HepG2 (cell line): Measurements from ENCODE around the gene GALNTL6. TPM values are rescaled to one million over a fixed set of nuclear protein-coding genes. Genes with fewer than 3 reads are reported as not detected.

Experiments
- ATAC-seq: fragments of 200-7000 bp; cut with Tn5 transposase; 3 replicates; pipeline ENCODE4 v1.9.1; 2020; ENCODE audit warnings: mild to moderate bottlenecking, moderate library complexity
- BruUV-seq: library from RNA; stranded (reverse); fragments of 400-500 nt; replicated peaks from 2 replicates; lab custom pipeline; 2021; lab: Mats Ljungman, UMichigan
- CTCF ChIA-PET: fragments of 300-600 bp; formaldehyde crosslinking; extraction: SDS; loops from one replicate; lab custom pipeline; 2021; ENCODE audit warnings: low total read pairs, inconsistent platforms, low intra/inter-chr PET ratio; lab: Yijun Ruan, JAX
- POLR2A ChIA-PET: fragments of 350-600 bp; sonication (Branson Sonifier 250); formaldehyde crosslinking; loops from one replicate; lab custom pipeline; 2020; ENCODE audit warnings: antibody characterized with exemption, inconsistent platforms; lab: Yijun Ruan, JAX
- DNase-seq: peaks from one replicate; pipeline ENCODE4 v3.0.0-alpha.2; 2015; ENCODE audit warnings: low spot score
- FAIRE-seq: peaks from 3 replicates; lab custom pipeline; 2011; peaks lifted over from hg19 to GRCh38; lab: Jason Lieb, UNC
- H2AFZ ChIP-seq: one replicate; pipeline ENCODE4 v1.6.1; 2011; ENCODE audit warnings: low read length, inconsistent platforms
- H3K27ac ChIP-seq: fragments of 300-600 bp; 3 replicates; pipeline ENCODE4 v1.8.0; 2011; ENCODE audit warnings: mixed run types, mild to moderate bottlenecking, mixed read lengths, low read length, inconsistent platforms; ENCODE audit not compliant: insufficient read depth; ENCODE audit errors: extremely low read length
- H3K27me3 ChIP-seq, 2 experiments: fragments of 200-600 bp in 1 of 2; 2 replicates in 1 of 2; 3 replicates in 1 of 2; pipeline versions ENCODE4 v1.6.0 to v1.8.0; 2011; ENCODE audit warnings: low read length in 2 of 2, mild to moderate bottlenecking in 2 of 2, moderate library complexity in 2 of 2, inconsistent platforms in 1 of 2; ENCODE audit not compliant: insufficient read depth in 2 of 2, control insufficient read depth in 1 of 2
- H3K36me3 ChIP-seq, 2 experiments: fragments of 200-600 bp in 1 of 2; replicated peaks in 1 of 2; 2 replicates in 1 of 2; 3 replicates in 1 of 2; pipeline versions ENCODE4 v1.5.1 to v1.8.0; 2011; ENCODE audit warnings: low read length in 2 of 2, inconsistent platforms in 1 of 2; ENCODE audit not compliant: insufficient read depth in 2 of 2, control insufficient read depth in 1 of 2
- H3K4me1 ChIP-seq: 2 replicates; pipeline ENCODE4 v1.5.1; 2012; ENCODE audit warnings: low read length, inconsistent platforms; ENCODE audit not compliant: insufficient read depth
- H3K4me2 ChIP-seq: 2 replicates; pipeline ENCODE4 v1.6.0; 2011; ENCODE audit warnings: low read depth, low read length, inconsistent platforms
- H3K4me3 ChIP-seq, 3 experiments: fragments of 200-600 bp in 1 of 3; sonication (generic), shearing (Covaris generic) in 1 of 3; replicated peaks in 1 of 3; 2 replicates each; pipeline ENCODE4 v1.5.1; 2011 to 2016; ENCODE audit warnings: low read length in 3 of 3, inconsistent platforms in 2 of 3, low read depth in 2 of 3, mild to moderate bottlenecking in 2 of 3, control low read depth in 1 of 3, mixed read lengths in 1 of 3; ENCODE audit not compliant: insufficient read depth in 1 of 3
- H3K79me2 ChIP-seq: one replicate; pipeline ENCODE4 v1.6.1; 2011; ENCODE audit warnings: low read length, inconsistent platforms; ENCODE audit not compliant: insufficient read depth
- H3K9ac ChIP-seq: 2 replicates; pipeline ENCODE4 v1.6.0; 2011; ENCODE audit warnings: mild to moderate bottlenecking, low read depth, low read length, inconsistent platforms; ENCODE audit not compliant: insufficient read depth
- H3K9me3 ChIP-seq: 2 replicates; pipeline ENCODE4 v1.5.1; 2012; ENCODE audit warnings: mild to moderate bottlenecking, low read length
- H4K20me1 ChIP-seq: 2 replicates; pipeline ENCODE4 v1.6.0; 2011; ENCODE audit warnings: inconsistent platforms, mild to moderate bottlenecking, low read length, moderate library complexity; ENCODE audit not compliant: insufficient read depth
- FOSL2 ChIP-seq: sonication (generic); formaldehyde crosslinking; IDR thresholded peaks from 2 replicates; pipeline ENCODE4 v1.4.0; 2020; ENCODE audit warnings: missing genetic modification reagents
- FOXK1 ChIP-seq: sonication (generic); formaldehyde crosslinking; IDR thresholded peaks from 2 replicates; pipeline ENCODE4 v1.4.0; 2020; ENCODE audit warnings: low read depth, missing genetic modification reagents, borderline replicate concordance
- KLF15 ChIP-seq: sonication (generic); formaldehyde crosslinking; IDR thresholded peaks from 2 replicates; pipeline ENCODE4 v1.8.1; 2023; ENCODE audit warnings: borderline replicate concordance, mild to moderate bottlenecking, inconsistent platforms, missing genetic modification reagents, mixed read lengths
- NBN ChIP-seq: fragments of 450-650 bp; conservative IDR thresholded peaks from 2 replicates; pipeline ENCODE4 v1.6.1; 2017
- ZFAT ChIP-seq: sonication (generic); formaldehyde crosslinking; conservative IDR thresholded peaks from 2 replicates; pipeline ENCODE4 v1.8.1; 2023; ENCODE audit warnings: missing genetic modification reagents, inconsistent platforms
- ZSCAN30 ChIP-seq: sonication (generic); formaldehyde crosslinking; IDR thresholded peaks from 2 replicates; pipeline ENCODE4 v1.5.0; 2020; ENCODE audit warnings: mild to moderate bottlenecking, missing genetic modification reagents
- WGBS: methylation state at CpG from one replicate; pipeline ENCODE4 v1.1.6; 2017; ENCODE audit warnings: low lambda C conversion rate; 5-methylcytosine and 5-hydroxymethylcytosine counted together
- in situ Hi-C: cut with HindIII; loops from 2 replicates; pipeline ENCODE4 v1.10.0; 2017; ENCODE audit warnings: low pct_unique_long_range_greater_than_20kb; ENCODE audit not compliant: extremely low pct_ligation_motif_present
- intact Hi-C: fragments of 100-400 bp; cut with micrococcal nuclease; formaldehyde crosslinking; loops from one replicate; pipeline ENCODE4 v1.10.0; 2022; ENCODE audit not compliant: unreplicated experiment
- polyA plus RNA-seq, 8 experiments: library from polyadenylated mRNA; depleted of rRNA in 3 of 8; stranded (reverse) in 7 of 8; unstranded in 1 of 8; fragments of >200 nt; fragmentation: Illumina TruSeq in 4 of 8; extraction: Trizol in 4 of 8; gene quantifications; 2 replicates each; pipeline versions ENCODE4 v1.2.1 to v1.2.3, GENCODE V29; 2011 to 2016; ENCODE audit warnings: low read depth in 4 of 8, missing spikeins in 1 of 8, mixed read lengths in 1 of 8; ENCODE audit not compliant: insufficient read depth in 1 of 8
- total RNA-seq, 5 experiments: library from RNA; depleted of rRNA; stranded (reverse); fragments of >200 nt; fragmentation: Illumina TruSeq; extraction: Trizol; gene quantifications; 2 replicates each; pipeline ENCODE4 v1.2.3, GENCODE V29; 2016; ENCODE audit warnings: low read depth in 1 of 5
- TF ChIP-seq, protein P1 (sequence below): sonication (generic); formaldehyde crosslinking; IDR thresholded peaks from 2 replicates; pipeline ENCODE4 v1.4.0; 2020; ENCODE audit warnings: missing genetic modification reagents
- TF ChIP-seq, protein P2 (sequence below): sonication (generic); formaldehyde crosslinking; IDR thresholded peaks from 2 replicates; pipeline ENCODE4 v1.5.0; 2020; ENCODE audit warnings: mild to moderate bottlenecking, missing genetic modification reagents
- TF ChIP-seq, protein P3 (sequence below): conservative IDR thresholded peaks from 2 replicates; pipeline ENCODE4 v1.6.1; 2018; ENCODE audit warnings: missing genetic modification reagents
- TF ChIP-seq, protein P4 (sequence below): sonication (generic); formaldehyde crosslinking; IDR thresholded peaks from 2 replicates; pipeline ENCODE4 v1.5.0; 2020; ENCODE audit warnings: mild to moderate bottlenecking, missing genetic modification reagents, moderate library complexity

Gene GALNTL6
- total and polyA plus RNA-seq, 2 of the 13 experiments (the other 11 are each of a cell fraction or from before 2014, with no cell fraction given) = not detected

DNA sequence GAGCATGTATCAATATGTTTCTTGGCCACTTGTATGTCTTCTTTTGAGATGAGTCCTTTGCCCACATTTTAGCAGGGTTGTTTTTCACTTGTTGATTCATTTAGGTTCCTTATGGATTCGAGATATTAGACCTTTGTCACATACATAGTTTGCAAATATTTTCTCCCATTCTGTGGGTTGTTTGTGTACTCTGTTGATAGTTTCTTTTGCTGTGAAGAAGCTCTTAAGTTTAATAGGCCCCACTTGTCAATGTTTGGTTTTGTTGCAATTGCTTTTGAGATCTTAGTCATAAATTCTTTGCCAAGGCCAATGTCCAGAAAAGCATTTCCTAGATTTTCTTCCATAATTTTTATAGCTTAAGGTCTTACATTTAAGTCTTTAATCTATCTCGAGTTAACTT, 1074.8 kb downstream of the GALNTL6 start:
- Histone ChIP-seq H3K9me3 (peaks cover 8% of the 10 kb centered on the region; the same call in 1 of the 2 replicates), H3K4me3 (no peak overlapping the region), H3K36me3 (no peaks in the 10 kb centered on the region), H3K27me3 (no peaks in the 10 kb centered on the region), H3K4me1 (no peaks in the 10 kb centered on the region), H4K20me1 (no peaks in the 10 kb centered on the region), H3K27ac (no peak overlapping the region), H3K79me2 (no peaks in the 10 kb centered on the region), H3K9ac (no peak overlapping the region), H2AFZ (no peak overlapping the region), H3K4me2 (no peak overlapping the region)
- ChIA-PET POLR2A (no interaction called here), CTCF (no interaction called here)
- BruUV-seq = no TSS peak
- WGBS = 0% methylated on average over 2 of the region's 2 CpGs
- intact Hi-C loops (no loop called here), in situ Hi-C loops (no loop called here)
- FAIRE-seq (no peak), DNase-seq (no peak), ATAC-seq (no peak)
- TF ChIP-seq, protein P1, sequence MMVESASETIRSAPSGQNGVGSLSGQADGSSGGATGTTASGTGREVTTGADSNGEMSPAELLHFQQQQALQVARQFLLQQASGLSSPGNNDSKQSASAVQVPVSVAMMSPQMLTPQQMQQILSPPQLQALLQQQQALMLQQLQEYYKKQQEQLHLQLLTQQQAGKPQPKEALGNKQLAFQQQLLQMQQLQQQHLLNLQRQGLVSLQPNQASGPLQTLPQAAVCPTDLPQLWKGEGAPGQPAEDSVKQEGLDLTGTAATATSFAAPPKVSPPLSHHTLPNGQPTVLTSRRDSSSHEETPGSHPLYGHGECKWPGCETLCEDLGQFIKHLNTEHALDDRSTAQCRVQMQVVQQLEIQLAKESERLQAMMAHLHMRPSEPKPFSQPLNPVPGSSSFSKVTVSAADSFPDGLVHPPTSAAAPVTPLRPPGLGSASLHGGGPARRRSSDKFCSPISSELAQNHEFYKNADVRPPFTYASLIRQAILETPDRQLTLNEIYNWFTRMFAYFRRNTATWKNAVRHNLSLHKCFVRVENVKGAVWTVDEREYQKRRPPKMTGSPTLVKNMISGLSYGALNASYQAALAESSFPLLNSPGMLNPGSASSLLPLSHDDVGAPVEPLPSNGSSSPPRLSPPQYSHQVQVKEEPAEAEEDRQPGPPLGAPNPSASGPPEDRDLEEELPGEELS (CRISPR knock-in tag) = no peak

DNA sequence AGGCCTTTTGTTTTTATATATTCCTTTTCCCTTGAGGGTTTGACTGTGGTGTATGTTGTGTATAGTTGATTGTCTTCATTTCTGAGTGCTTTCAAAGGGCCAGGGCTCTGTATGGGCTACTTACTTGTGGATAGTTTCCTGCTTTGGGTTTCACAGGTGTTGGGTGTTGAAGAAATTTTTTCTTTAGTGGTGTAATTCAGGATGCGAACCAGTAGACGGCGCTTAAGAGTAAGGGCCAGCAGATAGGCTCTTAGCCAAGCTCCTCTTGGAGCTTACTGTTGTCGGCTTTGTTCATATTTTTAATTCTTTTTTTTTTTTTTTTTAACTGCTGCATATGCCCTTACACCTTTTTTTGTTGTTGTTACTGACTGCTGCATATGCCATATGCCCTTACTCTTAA, 1079.1 kb downstream of the GALNTL6 start:
- Histone ChIP-seq H3K36me3 (no peaks in the 10 kb centered on the region), H3K4me3 (no peak overlapping the region), H3K9ac (no peak overlapping the region), H3K4me1 (no peaks in the 10 kb centered on the region), H3K79me2 (no peaks in the 10 kb centered on the region), H3K4me2 (no peak overlapping the region), H3K9me3 (peaks cover 27% of the 10 kb centered on the region), H2AFZ (no peak overlapping the region), H4K20me1 (no peaks in the 10 kb centered on the region), H3K27ac (no peak overlapping the region), H3K27me3 (no peaks in the 10 kb centered on the region)
- POLR2A ChIA-PET = no interaction called here
- BruUV-seq = no TSS peak
- no peak for ATAC-seq
- no peak for FAIRE-seq
- intact Hi-C loops (no loop called here), in situ Hi-C loops (no loop called here)
- DNase-seq = no peak
- no peak for TF ChIP-seq FOSL2 (CRISPR knock-in tag)
- TF ChIP-seq KLF15 = no peak
- TF ChIP-seq ZFAT (CRISPR knock-in tag) = no peak
- TF ChIP-seq, protein P2, sequence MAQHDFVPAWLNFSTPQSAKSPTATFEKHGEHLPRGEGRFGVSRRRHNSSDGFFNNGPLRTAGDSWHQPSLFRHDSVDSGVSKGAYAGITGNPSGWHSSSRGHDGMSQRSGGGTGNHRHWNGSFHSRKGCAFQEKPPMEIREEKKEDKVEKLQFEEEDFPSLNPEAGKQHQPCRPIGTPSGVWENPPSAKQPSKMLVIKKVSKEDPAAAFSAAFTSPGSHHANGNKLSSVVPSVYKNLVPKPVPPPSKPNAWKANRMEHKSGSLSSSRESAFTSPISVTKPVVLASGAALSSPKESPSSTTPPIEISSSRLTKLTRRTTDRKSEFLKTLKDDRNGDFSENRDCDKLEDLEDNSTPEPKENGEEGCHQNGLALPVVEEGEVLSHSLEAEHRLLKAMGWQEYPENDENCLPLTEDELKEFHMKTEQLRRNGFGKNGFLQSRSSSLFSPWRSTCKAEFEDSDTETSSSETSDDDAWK (CRISPR knock-in tag) = no peak
- TF ChIP-seq, protein P3, sequence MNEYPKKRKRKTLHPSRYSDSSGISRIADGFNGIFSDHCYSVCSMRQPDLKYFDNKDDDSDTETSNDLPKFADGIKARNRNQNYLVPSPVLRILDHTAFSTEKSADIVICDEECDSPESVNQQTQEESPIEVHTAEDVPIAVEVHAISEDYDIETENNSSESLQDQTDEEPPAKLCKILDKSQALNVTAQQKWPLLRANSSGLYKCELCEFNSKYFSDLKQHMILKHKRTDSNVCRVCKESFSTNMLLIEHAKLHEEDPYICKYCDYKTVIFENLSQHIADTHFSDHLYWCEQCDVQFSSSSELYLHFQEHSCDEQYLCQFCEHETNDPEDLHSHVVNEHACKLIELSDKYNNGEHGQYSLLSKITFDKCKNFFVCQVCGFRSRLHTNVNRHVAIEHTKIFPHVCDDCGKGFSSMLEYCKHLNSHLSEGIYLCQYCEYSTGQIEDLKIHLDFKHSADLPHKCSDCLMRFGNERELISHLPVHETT (CRISPR knock-in tag) = no peak
- no peak for TF ChIP-seq ZSCAN30 (CRISPR knock-in tag)
- TF ChIP-seq, protein P4, sequence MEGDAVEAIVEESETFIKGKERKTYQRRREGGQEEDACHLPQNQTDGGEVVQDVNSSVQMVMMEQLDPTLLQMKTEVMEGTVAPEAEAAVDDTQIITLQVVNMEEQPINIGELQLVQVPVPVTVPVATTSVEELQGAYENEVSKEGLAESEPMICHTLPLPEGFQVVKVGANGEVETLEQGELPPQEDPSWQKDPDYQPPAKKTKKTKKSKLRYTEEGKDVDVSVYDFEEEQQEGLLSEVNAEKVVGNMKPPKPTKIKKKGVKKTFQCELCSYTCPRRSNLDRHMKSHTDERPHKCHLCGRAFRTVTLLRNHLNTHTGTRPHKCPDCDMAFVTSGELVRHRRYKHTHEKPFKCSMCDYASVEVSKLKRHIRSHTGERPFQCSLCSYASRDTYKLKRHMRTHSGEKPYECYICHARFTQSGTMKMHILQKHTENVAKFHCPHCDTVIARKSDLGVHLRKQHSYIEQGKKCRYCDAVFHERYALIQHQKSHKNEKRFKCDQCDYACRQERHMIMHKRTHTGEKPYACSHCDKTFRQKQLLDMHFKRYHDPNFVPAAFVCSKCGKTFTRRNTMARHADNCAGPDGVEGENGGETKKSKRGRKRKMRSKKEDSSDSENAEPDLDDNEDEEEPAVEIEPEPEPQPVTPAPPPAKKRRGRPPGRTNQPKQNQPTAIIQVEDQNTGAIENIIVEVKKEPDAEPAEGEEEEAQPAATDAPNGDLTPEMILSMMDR (CRISPR knock-in tag) = peak; percentile 34
- TF ChIP-seq NBN = no peak
- no peak for TF ChIP-seq FOXK1 (CRISPR knock-in tag)
- CTCF ChIA-PET = no interaction called here
- WGBS = 1% methylated on average over 4 of the region's 4 CpGs
